Suprapubic skin (tissue), 4 donors: ENCODE measurements around the gene PCED1A. TPM values are rescaled to one million over a fixed set of nuclear protein-coding genes. Genes with fewer than 3 reads are reported as not detected.

Source experiments
- DNase-seq, 2 donors: peaks; one replicate each; pipeline ENCODE4 v3.0.0-alpha.2; 2019; ENCODE audit warnings: low spot score in 2 of 2
- H3K27ac ChIP-seq: fragments of 200-600 bp; sonication (generic); one replicate; pipeline ENCODE4 v1.5.1; 2019
- H3K27me3 ChIP-seq: fragments of 200-600 bp; sonication (generic); one replicate; pipeline ENCODE4 v1.5.1; 2019
- H3K36me3 ChIP-seq: fragments of 200-600 bp; sonication (generic); one replicate; pipeline ENCODE4 v1.5.1; 2019
- H3K4me1 ChIP-seq: fragments of 200-600 bp; sonication (generic); one replicate; pipeline ENCODE4 v1.5.1; 2019
- H3K4me3 ChIP-seq: fragments of 200-600 bp; sonication (generic); one replicate; pipeline ENCODE4 v1.5.1; 2019; ENCODE audit warnings: mild to moderate bottlenecking
- H3K9me3 ChIP-seq: fragments of 200-600 bp; sonication (generic); one replicate; pipeline ENCODE4 v1.5.1; 2019
- CTCF ChIP-seq, 2 donors: fragments of 200-600 bp in 1 of 2; fragments of 450-650 bp in 1 of 2; sonication (generic) in 1 of 2; IDR thresholded peaks; one replicate each; pipeline ENCODE4 v1.5.1; 2016 to 2019; ENCODE audit warnings: antibody characterized with exemption in 2 of 2, mild to moderate bottlenecking in 1 of 2, moderate library complexity in 1 of 2
- EP300 ChIP-seq: sonication (generic); formaldehyde crosslinking; IDR thresholded peaks from one replicate; pipeline ENCODE4 v1.6.1; 2017; ENCODE audit warnings: antibody characterized with exemption
- POLR2A ChIP-seq, 2 donors: fragments of 450-650 bp; IDR thresholded peaks; one replicate each; pipeline ENCODE4 v1.6.1; 2017; ENCODE audit warnings: antibody characterized with exemption in 2 of 2, mild to moderate bottlenecking in 2 of 2, moderate library complexity in 2 of 2
- POLR2AphosphoS5 ChIP-seq, 3 donors: sonication (generic); formaldehyde crosslinking; IDR thresholded peaks; one replicate each; pipeline ENCODE4 v1.6.1; 2017; ENCODE audit warnings: antibody characterized with exemption in 3 of 3
- WGBS: methylation state at CpG from one replicate; pipeline ENCODE4 v1.1.5; 2018; 5-methylcytosine and 5-hydroxymethylcytosine counted together
- total RNA-seq, 4 donors: library from RNA; depleted of rRNA; stranded (reverse); fragments of >200 nt; gene quantifications; one replicate each; pipeline ENCODE4 v1.1.0, GENCODE V29; 2016

Gene PCED1A
- total RNA-seq, 4 donors from 2014 or later: 8.0 to 31.1 (median 19.4) TPM

DNA sequence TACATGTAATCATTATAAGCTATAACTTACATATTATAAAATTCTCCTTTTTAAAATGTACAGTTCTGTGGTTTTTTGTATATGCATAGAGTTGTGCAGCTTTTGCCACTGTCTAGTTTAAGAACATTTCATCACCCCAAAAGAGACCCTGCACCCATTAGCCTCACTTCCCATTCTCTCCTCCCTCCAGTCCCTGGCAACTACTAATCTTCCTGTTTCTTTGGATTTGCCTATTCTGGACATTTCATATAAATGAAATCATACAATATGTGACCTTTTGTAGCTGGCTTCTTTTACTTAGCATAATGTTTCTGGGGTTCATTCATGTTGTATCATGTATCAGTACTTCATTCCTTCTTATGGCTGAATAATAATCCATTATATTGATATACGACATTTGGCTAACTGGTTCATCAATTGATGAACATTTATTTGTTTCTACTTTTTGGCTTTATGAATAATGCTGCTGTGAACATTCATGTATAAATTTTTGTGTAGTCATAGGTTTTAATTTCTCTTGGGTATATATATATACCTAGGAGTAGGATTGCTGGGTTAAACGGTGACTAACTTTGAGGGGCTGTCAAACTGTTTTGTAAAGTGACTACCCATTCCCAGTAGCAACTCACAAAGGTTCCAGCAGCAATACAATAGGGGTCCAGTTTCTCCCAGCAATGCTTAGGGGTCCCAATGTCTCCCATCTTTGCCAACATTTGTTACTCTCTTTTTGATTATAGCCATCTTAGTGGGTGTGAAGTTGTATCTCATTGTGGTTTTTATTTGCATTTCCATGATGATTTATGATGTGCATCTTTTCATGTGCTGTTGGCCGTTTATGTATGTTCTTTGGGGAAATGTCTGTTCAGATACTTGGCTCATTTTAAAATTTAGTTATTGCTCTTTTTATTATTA, 43.5 kb upstream of the PCED1A start:
- Histone ChIP-seq H3K27ac (no peak overlapping the region), H3K36me3 (no peaks in the 10 kb centered on the region), H3K9me3 (no peaks in the 10 kb centered on the region), H3K4me1 (peaks cover 19% of the 10 kb centered on the region), H3K27me3 (no peaks in the 10 kb centered on the region), H3K4me3 (no peak overlapping the region)
- no peak for DNase-seq
- TF ChIP-seq POLR2A (IDR thresholded peaks at IDR 0.05) (no peak), EP300 (no peak), CTCF (IDR thresholded peaks at IDR 0.05) (no peak), POLR2AphosphoS5 (IDR thresholded peaks at IDR 0.05) (no peak)
- WGBS: 67% methylated on average over 3 of the region's 3 CpGs

DNA sequence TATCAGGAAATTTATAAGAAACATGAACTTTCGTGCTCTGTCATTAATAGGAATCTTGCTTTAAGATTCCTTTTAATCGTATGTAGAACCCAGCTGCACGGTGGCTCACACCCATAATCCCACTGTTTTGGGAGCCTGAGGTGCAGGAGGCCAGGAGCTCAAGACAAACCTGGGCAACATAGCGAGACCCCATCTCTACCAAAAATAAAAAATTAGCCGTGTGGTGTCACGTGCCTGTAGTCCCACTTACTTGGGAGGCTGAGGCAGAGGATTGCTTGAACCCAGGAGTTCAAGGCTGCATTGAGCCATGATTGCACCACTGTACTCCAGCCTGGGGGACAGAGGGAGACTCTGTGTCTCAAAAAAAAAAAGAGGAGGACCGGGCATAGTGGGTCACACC, 40.2 kb upstream of the PCED1A start:
- 88% methylated on average over 7 of the region's 7 CpGs for WGBS
- no peak for DNase-seq
- Histone ChIP-seq H3K27ac (no peak overlapping the region), H3K9me3 (no peaks in the 10 kb centered on the region), H3K4me1 (peaks cover 28% of the 10 kb centered on the region), H3K4me3 (no peak overlapping the region), H3K36me3 (no peaks in the 10 kb centered on the region), H3K27me3 (no peaks in the 10 kb centered on the region)
- TF ChIP-seq POLR2A (IDR thresholded peaks at IDR 0.05) (no peak), CTCF (IDR thresholded peaks at IDR 0.05) (no peak), EP300 (no peak), POLR2AphosphoS5 (IDR thresholded peaks at IDR 0.05) (no peak)

GRCh38 chr20:2879146-2879545, 38.7 kb upstream of the PCED1A start:
- TF ChIP-seq EP300 (no peak), CTCF (IDR thresholded peaks at IDR 0.05) (no peak), POLR2AphosphoS5 (IDR thresholded peaks at IDR 0.05) (no peak), POLR2A (IDR thresholded peaks at IDR 0.05) (no peak)
- Histone ChIP-seq H3K4me3 (no peak overlapping the region), H3K9me3 (no peaks in the 10 kb centered on the region), H3K27me3 (no peaks in the 10 kb centered on the region), H3K27ac (no peak overlapping the region), H3K4me1 (peaks cover 35% of the 10 kb centered on the region), H3K36me3 (no peaks in the 10 kb centered on the region)
- DNase-seq: no peak
- WGBS: 37% methylated on average over 3 of the region's 3 CpGs

DNA sequence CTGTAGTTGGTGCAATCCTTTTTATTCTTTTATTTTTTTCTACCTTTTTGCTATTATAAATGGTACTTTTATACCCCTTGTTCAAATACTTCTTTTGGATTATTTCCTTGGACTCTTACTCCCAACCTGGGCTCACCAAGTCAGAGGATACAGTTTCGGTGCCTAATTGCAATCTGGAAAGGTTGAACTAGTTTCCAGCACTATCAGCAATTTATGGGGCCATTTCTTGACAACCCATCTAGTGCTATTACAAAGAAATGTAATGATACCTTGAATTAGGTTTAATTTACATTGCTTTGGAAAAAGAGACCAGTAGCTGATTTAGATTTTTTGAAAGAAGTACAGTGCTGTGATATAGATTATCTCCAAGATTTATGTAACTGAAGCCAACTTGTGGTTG, 38.1 kb upstream of the PCED1A start:
- peaks cover 35% of the 10 kb centered on the region for H3K4me1 ChIP-seq
- TF ChIP-seq POLR2AphosphoS5 (IDR thresholded peaks at IDR 0.05) (no peak), EP300 (no peak), CTCF (IDR thresholded peaks at IDR 0.05) (no peak), POLR2A (IDR thresholded peaks at IDR 0.05) (no peak)
- H3K36me3 ChIP-seq: no peaks in the 10 kb centered on the region
- no peaks in the 10 kb centered on the region for H3K27me3 ChIP-seq
- no peak overlapping the region for H3K27ac ChIP-seq
- no peak overlapping the region for H3K4me3 ChIP-seq
- WGBS: 97% methylated on average over 1 of the region's 1 CpG
- no peaks in the 10 kb centered on the region for H3K9me3 ChIP-seq
- no peak for DNase-seq

- no peaks in the 10 kb centered on the region for H3K36me3 ChIP-seq
- no peak overlapping the region for H3K27ac ChIP-seq
- peaks cover 58% of the 10 kb centered on the region for H3K4me1 ChIP-seq
- WGBS: 87% methylated on average over 5 of the region's 5 CpGs
- H3K4me3 ChIP-seq: no peak overlapping the region
- TF ChIP-seq CTCF (IDR thresholded peaks at IDR 0.05): no peak
- TF ChIP-seq POLR2AphosphoS5 (IDR thresholded peaks at IDR 0.05): no peak
- TF ChIP-seq POLR2A (IDR thresholded peaks at IDR 0.05): no peak
- TF ChIP-seq EP300: no peak
- no peaks in the 10 kb centered on the region for H3K27me3 ChIP-seq
- no peak for DNase-seq
- H3K9me3 ChIP-seq: no peaks in the 10 kb centered on the region
These were observed 35.3 kb upstream of the PCED1A start for GRCh38 chr20:2875690-2876203.
